Heart right ventricle (tissue), 16 donors: Measurements from ENCODE around the gene HSPBP1. TPM values are rescaled to one million over a fixed set of nuclear protein-coding genes. Genes with fewer than 3 reads are reported as not detected.

Experiments
- ATAC-seq, 8 donors: fragments of 200-7000 bp; cut with Tn5 transposase; one replicate each; pipeline ENCODE4 v1.9.1; 2020; ENCODE audit warnings: mild to moderate bottlenecking in 8 of 8, moderate library complexity in 8 of 8, moderate number of reproducible peaks in 1 of 8
- DNase-seq, 2 donors: peaks; one replicate each; pipeline ENCODE4 v3.0.0-alpha.2; 2020
- H3K27ac ChIP-seq, 10 donors: fragments of 200-600 bp; sonication (generic) in 2 of 10; one replicate each; pipeline versions ENCODE4 v1.5.0 to v1.8.0; 2020 to 2022; ENCODE audit warnings: mild to moderate bottlenecking in 3 of 10
- H3K27me3 ChIP-seq, 7 donors: fragments of 200-600 bp; one replicate each; pipeline ENCODE4 v1.8.0; 2021 to 2022; ENCODE audit warnings: mild to moderate bottlenecking in 2 of 7
- H3K36me3 ChIP-seq, 9 donors: fragments of 200-600 bp; sonication (generic) in 1 of 9; one replicate each; pipeline versions ENCODE4 v1.5.0 to v1.8.0; 2020 to 2022; ENCODE audit warnings: mild to moderate bottlenecking in 2 of 9
- H3K4me1 ChIP-seq, 9 donors: fragments of 200-600 bp; sonication (generic) in 1 of 9; one replicate each; pipeline versions ENCODE4 v1.5.0 to v1.8.0; 2020 to 2022; ENCODE audit warnings: mild to moderate bottlenecking in 4 of 9
- H3K4me3 ChIP-seq, 10 donors: fragments of 200-600 bp; sonication (generic) in 2 of 10; one replicate each; pipeline versions ENCODE4 v1.5.0 to v1.8.0; 2020 to 2022; ENCODE audit warnings: mild to moderate bottlenecking in 7 of 10, moderate library complexity in 2 of 10
- H3K9me3 ChIP-seq, 11 donors: fragments of 200-600 bp in 10 of 11; sonication (generic) in 2 of 11; one replicate each; pipeline versions ENCODE4 v1.5.0 to v1.8.0; 2013 to 2022; ENCODE audit warnings: mild to moderate bottlenecking in 2 of 11, control low read depth in 1 of 11, moderate library complexity in 1 of 11
- WGBS, 2 donors: extraction: QIAGEN DNeasy Blood & Tissue Kit; methylation state at CpG; one replicate each; pipeline ENCODE4 v1.1.7; 2013; ENCODE audit warnings: inconsistent platforms in 1 of 2; 5-methylcytosine and 5-hydroxymethylcytosine counted together
- intact Hi-C, 10 donors: fragments of 100-400 bp; cut with DNase I; formaldehyde crosslinking; loops; one replicate each; pipeline versions ENCODE4 v1.11.1 to v1.14.2; 2022
- polyA plus RNA-seq, 2 donors: library from polyadenylated mRNA; stranded (reverse); fragments of 200-250 nt; gene quantifications; one replicate each; pipeline ENCODE4 v1.2.3, GENCODE V29; 2013
- total RNA-seq, 10 donors: library from RNA; stranded (reverse); fragmentation: NEBNext Ultra II Directional in 3 of 10; extraction: Animal tissue kit (Norgen Biotek cat#: 25700) in 3 of 10; gene quantifications; one replicate each; pipeline versions ENCODE4 v1.2.1 to v1.2.4, GENCODE V29; 2021 to 2023
- TF ChIP-seq, protein P1 (sequence below), 9 donors: fragments of 200-600 bp; sonication (generic) in 2 of 9; IDR thresholded peaks; one replicate each; pipeline versions ENCODE4 v1.5.0 to v1.8.0; 2021 to 2022; ENCODE audit warnings: antibody characterized with exemption in 9 of 9, mild to moderate bottlenecking in 5 of 9, moderate library complexity in 1 of 9
- donor health status: Arrhythmogenic right ventricular cardiomyopathy.
- donor health status: ischemic (EF 13 %, LVEDD 7.1; RV severe dilation, severe dysfunction).
- donor health status: healthy with polysubstance abuse.
- donor health status: DM: no; HTN: yes; CAD: no.
- donor health status: DM: no; HTN: no; CAD: no.
- donor health status: ischemic (EF 25% LVEDD 6.9; RV normal size, moderate dysfunction).
- donor health status: ischemic (EF 25% LVEDD 5.7; RV mildly dilated, moderate dysfunction).
- donor health status: healthy.
- donor health status: DM: yes; HTN: yes; CAD: no.
- donor health status: Ischemic cardiomyopathy.
- donor health status: ischemic (EF 35%, LVEDD 5.7; RV mildly dilated, moderate dysfunction).
- donor health status: nonischemic (EF 11% LVEDD 7.7; RV severe dilation, severe dysfunction).
- donor health status: DM: yes; HTN: yes; CAD: no.
- donor health status: PGD.
- donor health status: ischemic (EF 29% LVEDD 5.4; RV normal size, mild dysfunction).
- donor health status: nonischemic (EF 23%, LVEDD 6.1; RV moderate dilation, normal function).

Gene HSPBP1
- total and polyA plus RNA-seq, 12 donors, result 26.7 to 83.7 (median 32.6) TPM

DNA sequence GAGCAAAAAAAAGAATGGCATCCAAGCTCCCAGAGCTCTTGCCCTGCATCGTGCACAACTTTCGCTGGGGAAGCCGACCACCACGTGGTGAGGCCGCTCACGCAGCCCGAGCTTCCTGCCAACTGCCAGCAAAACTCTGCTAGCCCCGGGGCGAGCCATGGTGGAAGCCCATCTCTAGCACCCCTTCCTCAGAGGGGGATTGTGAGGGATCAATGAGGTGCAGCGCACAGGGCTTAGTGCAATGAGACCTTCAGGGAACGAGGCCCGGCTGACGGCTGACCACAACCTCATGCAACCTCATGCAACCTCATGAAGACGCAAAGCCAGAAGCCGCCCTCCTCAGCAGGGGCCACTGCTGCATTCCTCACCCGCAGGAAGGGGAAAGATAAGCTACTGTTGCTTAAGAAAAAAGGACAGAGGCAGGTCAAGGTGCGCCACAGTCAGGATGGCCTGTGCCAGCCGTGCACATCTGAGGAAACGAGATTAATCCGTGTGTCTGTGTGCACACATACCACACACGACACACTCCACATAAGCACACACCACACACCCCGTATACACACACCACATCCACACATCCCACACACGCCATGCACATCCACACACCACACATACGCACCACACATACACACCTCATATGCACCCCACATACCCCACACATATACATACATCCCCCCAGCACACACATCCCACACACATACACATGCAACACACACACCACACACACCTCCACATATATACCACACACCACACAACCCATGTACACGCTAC is 9.6 kb downstream of the HSPBP1 start:
- intact Hi-C loops, result no loop called here
- H3K36me3 ChIP-seq, result peaks cover 0 to 73% (median 5%) of the 10 kb centered on the region in 9 donors
- H3K4me1 ChIP-seq, result no peaks in the 10 kb centered on the region
- H3K27ac ChIP-seq, result no peak overlapping the region
- TF ChIP-seq, protein P1, sequence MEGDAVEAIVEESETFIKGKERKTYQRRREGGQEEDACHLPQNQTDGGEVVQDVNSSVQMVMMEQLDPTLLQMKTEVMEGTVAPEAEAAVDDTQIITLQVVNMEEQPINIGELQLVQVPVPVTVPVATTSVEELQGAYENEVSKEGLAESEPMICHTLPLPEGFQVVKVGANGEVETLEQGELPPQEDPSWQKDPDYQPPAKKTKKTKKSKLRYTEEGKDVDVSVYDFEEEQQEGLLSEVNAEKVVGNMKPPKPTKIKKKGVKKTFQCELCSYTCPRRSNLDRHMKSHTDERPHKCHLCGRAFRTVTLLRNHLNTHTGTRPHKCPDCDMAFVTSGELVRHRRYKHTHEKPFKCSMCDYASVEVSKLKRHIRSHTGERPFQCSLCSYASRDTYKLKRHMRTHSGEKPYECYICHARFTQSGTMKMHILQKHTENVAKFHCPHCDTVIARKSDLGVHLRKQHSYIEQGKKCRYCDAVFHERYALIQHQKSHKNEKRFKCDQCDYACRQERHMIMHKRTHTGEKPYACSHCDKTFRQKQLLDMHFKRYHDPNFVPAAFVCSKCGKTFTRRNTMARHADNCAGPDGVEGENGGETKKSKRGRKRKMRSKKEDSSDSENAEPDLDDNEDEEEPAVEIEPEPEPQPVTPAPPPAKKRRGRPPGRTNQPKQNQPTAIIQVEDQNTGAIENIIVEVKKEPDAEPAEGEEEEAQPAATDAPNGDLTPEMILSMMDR (IDR thresholded peaks at IDR 0.05), result no peak
- H3K4me3 ChIP-seq, result no peak overlapping the region
- WGBS, 2 donors, result 85 to 90% methylated on average over 25 of the region's 25 CpGs
- no peak for ATAC-seq
- DNase-seq, result no peak
- no peaks in the 10 kb centered on the region for H3K27me3 ChIP-seq
- H3K9me3 ChIP-seq, result no peaks in the 10 kb centered on the region

DNA sequence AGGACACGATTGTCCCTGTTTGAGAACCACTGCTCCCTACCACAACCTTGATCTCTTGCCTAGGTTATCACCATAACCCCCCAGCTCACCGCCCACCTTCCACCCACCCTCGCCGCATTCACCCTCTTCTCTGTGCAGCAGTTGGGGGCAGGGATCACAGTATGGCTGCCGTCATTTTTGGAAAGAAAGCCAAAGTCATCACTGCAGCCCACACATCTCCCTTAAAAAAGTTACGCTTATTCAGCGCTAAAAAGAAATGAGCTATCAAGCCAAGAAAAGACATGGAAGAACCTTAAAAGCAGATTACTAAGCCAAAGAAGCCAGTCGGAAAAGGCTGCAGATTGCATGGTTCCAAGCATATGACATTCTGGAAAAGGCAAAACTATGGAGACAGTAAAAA is 10.6 kb downstream of the HSPBP1 start:
- intact Hi-C loops, result no loop called here
- Histone ChIP-seq H3K27ac (no peak overlapping the region), H3K27me3 (no peaks in the 10 kb centered on the region), H3K4me3 (no peak overlapping the region), H3K36me3 (peaks cover 0 to 65% (median 5%) of the 10 kb centered on the region in 9 donors), H3K9me3 (no peaks in the 10 kb centered on the region), H3K4me1 (no peaks in the 10 kb centered on the region)
- WGBS, 2 donors, result 81 to 84% methylated on average over 8 of the region's 8 CpGs
- TF ChIP-seq, protein P1 (IDR thresholded peaks at IDR 0.05), result no peak
- ATAC-seq (no peak), DNase-seq (no peak)

- Histone ChIP-seq H3K4me3 (no peak overlapping the region), H3K27ac (no peak overlapping the region), H3K36me3 (peaks cover 0 to 51% (median 5%) of the 10 kb centered on the region in 9 donors), H3K27me3 (no peaks in the 10 kb centered on the region), H3K4me1 (no peaks in the 10 kb centered on the region), H3K9me3 (no peaks in the 10 kb centered on the region)
- TF ChIP-seq, protein P1 (IDR thresholded peaks at IDR 0.05), result no peak
- intact Hi-C loops, result no loop called here
- no peak for ATAC-seq
- 98 to 99% methylated on average over 4 of the region's 4 CpGs for WGBS, 2 donors
- DNase-seq, result no peak
Observed at GRCh38 chr19:55266840-55267239, 13.1 kb downstream of the HSPBP1 start.

GRCh38 chr19:55266404-55266803 is 13.5 kb downstream of the HSPBP1 start:
- 99 to 100% methylated on average over 3 of the region's 3 CpGs for WGBS, 2 donors
- intact Hi-C loops, result no loop called here
- Histone ChIP-seq H3K4me1 (no peaks in the 10 kb centered on the region), H3K36me3 (peaks cover 0 to 46% (median 2%) of the 10 kb centered on the region in 9 donors), H3K9me3 (no peaks in the 10 kb centered on the region), H3K27me3 (no peaks in the 10 kb centered on the region), H3K27ac (no peak overlapping the region), H3K4me3 (no peak overlapping the region)
- no peak for ATAC-seq
- TF ChIP-seq, protein P1 (IDR thresholded peaks at IDR 0.05), result no peak
- no peak for DNase-seq
